H1 (cell line): ENCODE measurements around the gene HIPK2. TPM values are rescaled to one million over a fixed set of nuclear protein-coding genes. Genes with fewer than 3 reads are reported as not detected.

Source experiments
- CTCF ChIA-PET: fragments of 300-600 bp; sonication (Branson Sonifier 250); formaldehyde crosslinking; loops from one replicate; lab custom pipeline; 2021; ENCODE audit not compliant: partially characterized antibody; lab: Charles Lee
- POLR2A ChIA-PET: fragments of 300-600 bp; sonication (Branson Sonifier 250); formaldehyde crosslinking; loops from one replicate; lab custom pipeline; 2021; ENCODE audit warnings: inconsistent platforms; ENCODE audit not compliant: partially characterized antibody; lab: Charles Lee
- DNase-seq, 2 experiments: peaks; one replicate each; pipeline versions ENCODE4 v3.0.0 to v3.0.0-alpha.2; 2010 to 2022; ENCODE audit warnings: low spot score in 2 of 2, low read depth in 1 of 2, mixed read lengths in 1 of 2
- FAIRE-seq: peaks from 2 replicates; lab custom pipeline; 2011; peaks lifted over from hg19 to GRCh38; lab: Jason Lieb, UNC
- H2AFZ ChIP-seq: 2 replicates; pipeline ENCODE4 v1.8.1; 2012; ENCODE audit warnings: low read length, inconsistent platforms
- H2AK5ac ChIP-seq: 2 replicates; pipeline ENCODE4 v1.6.1; 2013; ENCODE audit warnings: low read depth, low read length
- H2BK120ac ChIP-seq: replicated peaks from 2 replicates; pipeline ENCODE3; 2013; ENCODE audit warnings: low read depth, low read length, inconsistent platforms
- H2BK12ac ChIP-seq: 2 replicates; pipeline ENCODE4 v1.6.1; 2013; ENCODE audit warnings: low read depth, low read length
- H2BK15ac ChIP-seq: 2 replicates; pipeline ENCODE4 v1.6.1; 2013; ENCODE audit warnings: low read length
- H2BK20ac ChIP-seq: 2 replicates; pipeline ENCODE4 v1.6.1; 2013; ENCODE audit warnings: low read length
- H2BK5ac ChIP-seq: 2 replicates; pipeline ENCODE4 v1.6.1; 2013; ENCODE audit warnings: low read depth, low read length
- H3K14ac ChIP-seq: 2 replicates; pipeline ENCODE4 v1.6.1; 2013; ENCODE audit warnings: inconsistent platforms; ENCODE audit not compliant: insufficient read length
- H3K18ac ChIP-seq: 2 replicates; pipeline ENCODE4 v1.6.1; 2013; ENCODE audit warnings: low read length; ENCODE audit errors: extremely low read depth
- H3K23ac ChIP-seq: 2 replicates; pipeline ENCODE4 v1.6.1; 2013; ENCODE audit warnings: inconsistent platforms; ENCODE audit not compliant: insufficient read length
- H3K23me2 ChIP-seq: 2 replicates; pipeline ENCODE4 v1.6.1; 2013; ENCODE audit warnings: low read depth, low read length
- H3K27ac ChIP-seq: 2 replicates; pipeline ENCODE4 v1.6.1; 2011; ENCODE audit warnings: low read depth, low read length, inconsistent platforms
- H3K27me3 ChIP-seq, 4 experiments: replicated peaks in 1 of 4; 1 replicate in 1 of 4; 2 replicates in 3 of 4; pipeline versions ENCODE4 v1.6.1 to v1.8.1; 2011 to 2013; ENCODE audit warnings: low read length in 3 of 4, mild to moderate bottlenecking in 3 of 4, inconsistent platforms in 2 of 4, mixed read lengths in 2 of 4, moderate library complexity in 1 of 4; ENCODE audit not compliant: control insufficient read depth in 3 of 4, insufficient read depth in 3 of 4; ENCODE audit errors: extremely low read depth in 1 of 4
- H3K36me3 ChIP-seq, 4 experiments: 2 replicates each; pipeline versions ENCODE4 v1.6.1 to v1.8.1; 2011 to 2013; ENCODE audit warnings: mild to moderate bottlenecking in 4 of 4, low read length in 3 of 4, moderate library complexity in 2 of 4, control low read depth in 1 of 4, inconsistent platforms in 1 of 4; ENCODE audit not compliant: insufficient read depth in 4 of 4, control insufficient read depth in 2 of 4
- H3K4ac ChIP-seq: replicated peaks from 2 replicates; pipeline ENCODE3; 2013; ENCODE audit warnings: low read length, low read depth, mixed read lengths, inconsistent platforms; ENCODE audit not compliant: insufficient read length
- H3K4me1 ChIP-seq, 4 experiments: replicated peaks in 1 of 4; 1 replicate in 1 of 4; 2 replicates in 3 of 4; pipeline versions ENCODE4 v1.6.1 to v1.8.1; 2011 to 2013; ENCODE audit warnings: low read length in 3 of 4, inconsistent platforms in 2 of 4, mixed read lengths in 1 of 4; ENCODE audit not compliant: insufficient read depth in 4 of 4, control insufficient read depth in 3 of 4
- H3K4me2 ChIP-seq, 2 experiments: 2 replicates each; pipeline versions ENCODE4 v1.6.1 to v1.8.1; 2011 to 2013; ENCODE audit warnings: low read depth in 2 of 2, low read length in 2 of 2, control low read depth in 1 of 2, inconsistent platforms in 1 of 2, mild to moderate bottlenecking in 1 of 2; ENCODE audit not compliant: insufficient read depth in 1 of 2
- H3K4me3 ChIP-seq, 4 experiments: fragments of 200-600, 300-600 bp in 1 of 4; sonication (generic), shearing (Covaris generic), sonication (Bioruptor Twin) in 1 of 4; 2 replicates each; pipeline versions ENCODE4 v1.5.1 to v1.8.1; 2011 to 2016; ENCODE audit warnings: low read length in 4 of 4, low read depth in 3 of 4, control low read depth in 2 of 4, inconsistent platforms in 2 of 4, mild to moderate bottlenecking in 2 of 4, mixed read lengths in 1 of 4, moderate library complexity in 1 of 4; ENCODE audit not compliant: insufficient read depth in 2 of 4; ENCODE audit errors: extremely low read depth in 1 of 4
- H3K56ac ChIP-seq: replicated peaks from 2 replicates; pipeline ENCODE3; 2013; ENCODE audit warnings: low read depth, mild to moderate bottlenecking, mixed read lengths, low read length, inconsistent platforms; ENCODE audit not compliant: insufficient read length
- H3K79me1 ChIP-seq: 2 replicates; pipeline ENCODE4 v1.6.1; 2013; ENCODE audit warnings: low read depth, low read length, control low read depth
- H3K79me2 ChIP-seq, 2 experiments: 2 replicates each; pipeline versions ENCODE4 v1.6.1 to v1.8.1; 2012 to 2013; ENCODE audit warnings: low read length in 2 of 2, mild to moderate bottlenecking in 2 of 2, inconsistent platforms in 1 of 2; ENCODE audit not compliant: insufficient read depth in 2 of 2, control insufficient read depth in 1 of 2
- H3K9ac ChIP-seq, 4 experiments: replicated peaks in 1 of 4; 1 replicate in 1 of 4; 2 replicates in 3 of 4; pipeline versions ENCODE4 v1.6.1 to v1.8.1; 2011 to 2013; ENCODE audit warnings: low read depth in 3 of 4, low read length in 3 of 4, control low read depth in 2 of 4, mild to moderate bottlenecking in 2 of 4, moderate library complexity in 2 of 4, inconsistent platforms in 1 of 4; ENCODE audit errors: extremely low read depth in 1 of 4
- H3K9me3 ChIP-seq, 2 experiments: 2 replicates each; pipeline versions ENCODE4 v1.6.1 to v1.8.1; 2012 to 2013; ENCODE audit warnings: mild to moderate bottlenecking in 2 of 2, moderate library complexity in 2 of 2, control low read depth in 1 of 2, inconsistent platforms in 1 of 2, low read depth in 1 of 2, low read length in 1 of 2, mixed read lengths in 1 of 2; ENCODE audit not compliant: insufficient read depth in 2 of 2
- H4K20me1 ChIP-seq, 2 experiments: replicated peaks in 1 of 2; 2 replicates each; pipeline versions ENCODE3 to v1.8.1; 2011 to 2013; ENCODE audit warnings: inconsistent platforms in 2 of 2, low read length in 2 of 2, mild to moderate bottlenecking in 1 of 2; ENCODE audit not compliant: insufficient read depth in 2 of 2, control insufficient read depth in 1 of 2
- H4K5ac ChIP-seq: 2 replicates; pipeline ENCODE4 v1.6.1; 2013; ENCODE audit warnings: low read length, low read depth, mixed read lengths, inconsistent platforms; ENCODE audit not compliant: insufficient read length
- H4K8ac ChIP-seq: 2 replicates; pipeline ENCODE4 v1.8.0; 2013; ENCODE audit warnings: mild to moderate bottlenecking, moderate library complexity, low read length, inconsistent platforms; ENCODE audit not compliant: insufficient read depth; ENCODE audit errors: extremely low read depth
- H4K91ac ChIP-seq: replicated peaks from 2 replicates; pipeline ENCODE3; 2013; ENCODE audit warnings: low read length, mixed read lengths, inconsistent platforms; ENCODE audit not compliant: insufficient read length
- CHD1 ChIP-seq: IDR thresholded peaks from 2 replicates; pipeline ENCODE4 v1.6.1; 2012; ENCODE audit warnings: low read depth, low read length, improper control_type of control experiment
- EGR1 ChIP-seq: IDR thresholded peaks from 2 replicates; pipeline ENCODE4 v1.6.1; 2011; ENCODE audit warnings: low read depth, low read length, borderline replicate concordance
- HDAC2 ChIP-seq, 2 experiments: fragments of 300-600 bp in 1 of 2; sonication (generic) in 1 of 2; IDR thresholded peaks; 2 replicates each; pipeline ENCODE4 v1.6.1; 2011 to 2012; ENCODE audit warnings: low read depth in 2 of 2, low read length in 2 of 2, mild to moderate bottlenecking in 2 of 2, moderate library complexity in 2 of 2, borderline replicate concordance in 1 of 2, inconsistent platforms in 1 of 2
- KDM4A ChIP-seq: IDR thresholded peaks from one replicate; pipeline ENCODE4 v1.7.1; 2012; ENCODE audit warnings: low read depth, mild to moderate bottlenecking, moderate library complexity, low read length, inconsistent platforms; ENCODE audit not compliant: severe bottlenecking
- KDM5A ChIP-seq: fragments of 200-600 bp; IDR thresholded peaks from 2 replicates; pipeline ENCODE4 v1.7.1; 2012; ENCODE audit warnings: mild to moderate bottlenecking, low read length, inconsistent platforms, mixed read lengths
- PHF8 ChIP-seq: fragments of 200-600 bp; sonication (generic); conservative IDR thresholded peaks from 2 replicates; pipeline ENCODE4 v1.7.1; 2012; ENCODE audit warnings: low read depth, mild to moderate bottlenecking, inconsistent platforms, low read length, moderate library complexity
- WGBS, 2 experiments: shearing (Covaris generic) in 1 of 2; methylation state at CpG; one replicate each; pipeline versions ENCODE4 v1.1.6 to v1.1.7; 2013 to 2015; ENCODE audit warnings: low lambda C conversion rate in 2 of 2, mixed read lengths in 2 of 2, inconsistent platforms in 1 of 2, low coverage in 1 of 2, missing lambda C conversion rate in 1 of 2; ENCODE audit not compliant: insufficient replicate concordance in 2 of 2, insufficient coverage in 1 of 2, insufficient read length in 1 of 2; ENCODE audit errors: extremely low coverage in 1 of 2, missing lambda C conversion rate in 1 of 2; 5-methylcytosine and 5-hydroxymethylcytosine counted together
- polyA plus RNA-seq, 7 experiments: library from polyadenylated mRNA; depleted of rRNA in 3 of 7; stranded (reverse) in 5 of 7; unstranded in 2 of 7; fragments of >200 nt in 5 of 7; fragments of 200-250 nt in 2 of 7; gene quantifications; 1 replicate in 5 of 7; 2 replicates in 1 of 7; 4 replicates in 1 of 7; pipeline versions ENCODE4 v1.2.1 to v1.2.3, GENCODE V29; 2011 to 2013; ENCODE audit warnings: missing spikeins in 2 of 7, mixed read lengths in 2 of 7
- total RNA-seq: library from RNA; stranded (reverse); fragmentation: NEBNext Ultra II Directional; extraction: Animal tissue kit (Norgen Biotek cat#: 25700); gene quantifications from 2 replicates; pipeline ENCODE4 v1.2.1, GENCODE V29; 2021
- TF ChIP-seq, protein P1 (sequence below): IDR thresholded peaks from 2 replicates; pipeline ENCODE4 v1.6.1; 2011; ENCODE audit warnings: low read depth, mild to moderate bottlenecking, low read length; ENCODE audit not compliant: insufficient read depth

The HIPK2 gene
- total and polyA plus RNA-seq, 2 of the 8 experiments (the other 6 are each of a cell fraction or from before 2014, with no cell fraction given) = 8.3 to 24.3 TPM

DNA sequence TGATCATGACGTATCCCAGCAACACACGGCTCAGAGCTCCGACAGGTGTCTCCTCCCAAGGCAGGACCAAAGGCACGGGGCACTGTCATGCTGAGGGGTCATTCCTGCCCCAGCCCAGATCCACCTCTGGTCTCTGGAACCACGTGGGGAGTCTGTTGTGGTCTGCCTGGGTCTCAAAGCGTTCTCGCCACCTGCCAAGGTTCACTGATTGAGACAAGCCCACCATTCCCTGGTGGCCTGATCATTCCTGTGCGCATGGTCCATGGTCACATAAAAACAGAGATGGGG is 83.5 kb downstream of the HIPK2 start:
- no peak overlapping the region for H3K14ac ChIP-seq
- H2BK20ac ChIP-seq = no peak overlapping the region
- POLR2A ChIA-PET = no interaction called here
- H3K9me3 ChIP-seq = no peaks in the 10 kb centered on the region
- no peak overlapping the region for H4K8ac ChIP-seq
- CTCF ChIA-PET = no interaction called here
- H3K27ac ChIP-seq = no peak overlapping the region
- H3K79me1 ChIP-seq = no peaks in the 10 kb centered on the region; the same call in 1 of the 2 replicates
- H2BK15ac ChIP-seq = no peak overlapping the region
- no peaks in the 10 kb centered on the region for H3K27me3 ChIP-seq
- H4K5ac ChIP-seq = no peak overlapping the region
- peaks cover 2% of the 10 kb centered on the region in 2 experiments for H4K20me1 ChIP-seq
- H3K18ac ChIP-seq = no peak overlapping the region
- H2BK5ac ChIP-seq = no peak overlapping the region
- no peak for TF ChIP-seq KDM4A
- no peak for TF ChIP-seq CHD1
- no peak for TF ChIP-seq HDAC2 (IDR thresholded peaks at IDR 0.05; ENCODE audit: borderline replicate concordance in 1 of 2, low read depth in 2 of 2, low read length in 2 of 2)
- TF ChIP-seq KDM5A = no peak
- TF ChIP-seq PHF8 = no peak
- TF ChIP-seq, protein P1, sequence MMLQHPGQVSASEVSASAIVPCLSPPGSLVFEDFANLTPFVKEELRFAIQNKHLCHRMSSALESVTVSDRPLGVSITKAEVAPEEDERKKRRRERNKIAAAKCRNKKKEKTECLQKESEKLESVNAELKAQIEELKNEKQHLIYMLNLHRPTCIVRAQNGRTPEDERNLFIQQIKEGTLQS = no peak
- no peak for TF ChIP-seq EGR1
- TF ChIP-seq, all 59 proteins: peak for 0
- H2AK5ac ChIP-seq = 0 out of 2 replicates have a peak overlapping the region, but pooled peaks have one; percentile 49
- no peak overlapping the region for H3K4me3 ChIP-seq
- DNase-seq = no peak
- H2BK120ac ChIP-seq = no peak overlapping the region
- H2AFZ ChIP-seq = no peak overlapping the region
- H3K23me2 ChIP-seq = no peaks in the 10 kb centered on the region
- H3K4me1 ChIP-seq = peaks cover 0 to 5% (median 3%) of the 10 kb centered on the region in 4 experiments; a peak in 3 of 7 replicates
- no peaks in the 10 kb centered on the region for H3K79me2 ChIP-seq
- FAIRE-seq = no peak
- no peak overlapping the region for H3K23ac ChIP-seq
- no peak overlapping the region for H3K9ac ChIP-seq
- H2BK12ac ChIP-seq = no peak overlapping the region
- H3K36me3 ChIP-seq = no peaks in the 10 kb centered on the region
- H3K4ac ChIP-seq = no peak overlapping the region
- H3K56ac ChIP-seq = no peak overlapping the region
- WGBS, 2 experiments = 89% methylated on average over 8 of the region's 8 CpGs; no CpG with 5 or more reads in 1 of the 2 experiments
- H3K4me2 ChIP-seq = no peak overlapping the region
- no peak overlapping the region for H4K91ac ChIP-seq
